Transverse colon (tissue), 4 donors: Measurements from ENCODE around the gene MAPKAP1. TPM values are rescaled to one million over a fixed set of nuclear protein-coding genes. Genes with fewer than 3 reads are reported as not detected.

Experiments used
- DNase-seq: peaks from one replicate; pipeline ENCODE4 v3.0.0-alpha.2; 2019
- H3K27ac ChIP-seq, 4 donors: fragments of 200-600 bp; sonication (generic); 2 replicates each; pipeline ENCODE4 v1.5.1; 2016 to 2018; ENCODE audit warnings: inconsistent platforms in 4 of 4
- H3K27me3 ChIP-seq: fragments of 200-600 bp; sonication (generic); 2 replicates; pipeline ENCODE4 v1.5.1; 2017; ENCODE audit warnings: inconsistent platforms
- H3K36me3 ChIP-seq, 4 donors: fragments of 200-600 bp; sonication (generic); 2 replicates each; pipeline ENCODE4 v1.5.1; 2017 to 2019; ENCODE audit warnings: inconsistent platforms in 4 of 4
- H3K4me1 ChIP-seq, 4 donors: fragments of 200-600 bp; sonication (generic); 2 replicates each; pipeline ENCODE4 v1.5.1; 2017 to 2020; ENCODE audit warnings: inconsistent platforms in 4 of 4
- H3K4me3 ChIP-seq, 4 donors: fragments of 200-600 bp; sonication (generic); 1 replicate in 1 of 4; 2 replicates in 3 of 4; pipeline versions ENCODE4 v1.5.1 to v1.6.1; 2017 to 2019; ENCODE audit warnings: inconsistent platforms in 4 of 4
- H3K9me3 ChIP-seq, 2 donors: fragments of 200-600 bp; sonication (generic); 2 replicates each; pipeline ENCODE4 v1.5.1; 2017 to 2019; ENCODE audit warnings: inconsistent platforms in 2 of 2
- CTCF ChIP-seq, 5 experiments: fragments of 200-600 bp in 3 of 5; fragments of 450-650 bp in 2 of 5; sonication (generic) in 3 of 5; IDR thresholded peaks; 1 replicate in 2 of 5; 2 replicates in 3 of 5; pipeline ENCODE4 v1.5.1; 2016 to 2017; ENCODE audit warnings: antibody characterized with exemption in 5 of 5, inconsistent platforms in 3 of 5, mild to moderate bottlenecking in 2 of 5, moderate library complexity in 1 of 5
- EP300 ChIP-seq: sonication (generic); formaldehyde crosslinking; IDR thresholded peaks from one replicate; pipeline ENCODE4 v1.6.1; 2017; ENCODE audit warnings: antibody characterized with exemption, low read depth
- POLR2A ChIP-seq: fragments of 450-650 bp; IDR thresholded peaks from one replicate; pipeline ENCODE4 v1.6.1; 2016; ENCODE audit warnings: antibody characterized with exemption, mild to moderate bottlenecking, moderate library complexity
- POLR2AphosphoS5 ChIP-seq, 3 donors: sonication (generic); formaldehyde crosslinking; IDR thresholded peaks; one replicate each; pipeline ENCODE4 v1.6.1; 2016; ENCODE audit warnings: antibody characterized with exemption in 3 of 3
- WGBS, 2 donors: methylation state at CpG; one replicate each; pipeline ENCODE4 v1.1.5; 2018; ENCODE audit warnings: low coverage in 1 of 2; 5-methylcytosine and 5-hydroxymethylcytosine counted together
- in situ Hi-C, 4 donors: fragments of 200-750 bp; cut with MboI; loops; one replicate each; pipeline versions ENCODE4 v1.15.0 to v1.15.1; 2017; ENCODE audit warnings: low sequenced_read_pairs in 3 of 4, low pct_ligation_motif_present in 1 of 4, low pct_unique_long_range_greater_than_20kb in 1 of 4
- intact Hi-C: fragments of 100-400 bp; cut with DNase I; formaldehyde crosslinking; loops from one replicate; pipeline ENCODE4 v1.15.1; 2023; ENCODE audit warnings: low total_unique reads
- total RNA-seq, 4 donors: library from RNA; depleted of rRNA; stranded (reverse); fragments of >200 nt; gene quantifications; one replicate each; pipeline ENCODE4 v1.1.0, GENCODE V29; 2016

MAPKAP1 gene
- total RNA-seq, 4 donors from 2014 or later, result 59.8 to 83.4 (median 71.2) TPM

- no peaks in the 10 kb centered on the region for H3K36me3 ChIP-seq
- H3K9me3 ChIP-seq, result no peaks in the 10 kb centered on the region
- H3K4me3 ChIP-seq, result no peak overlapping the region
- no peaks in the 10 kb centered on the region for H3K27me3 ChIP-seq
- no peak for DNase-seq
- H3K27ac ChIP-seq, result no peak overlapping the region
- no peaks in the 10 kb centered on the region for H3K4me1 ChIP-seq
- in situ Hi-C loops (no loop called here), intact Hi-C loops (no loop called here)
- TF ChIP-seq POLR2AphosphoS5 (IDR thresholded peaks at IDR 0.05) (no peak), POLR2A (no peak), CTCF (IDR thresholded peaks at IDR 0.05) (no peak), EP300 (no peak)
Observed at GRCh38 chr9:125680445-125680844, 26.6 kb downstream of the MAPKAP1 start.

- no peak for TF ChIP-seq EP300
- TF ChIP-seq CTCF (IDR thresholded peaks at IDR 0.05), result no peak
- no peak for DNase-seq
- no peak overlapping the region for H3K4me3 ChIP-seq
- in situ Hi-C loops (no loop called here), intact Hi-C loops (no loop called here)
- H3K4me1 ChIP-seq, result peaks cover 0 to 4% (median 0%) of the 10 kb centered on the region in 4 donors
- no peaks in the 10 kb centered on the region for H3K36me3 ChIP-seq
- H3K9me3 ChIP-seq, result no peaks in the 10 kb centered on the region
- H3K27me3 ChIP-seq, result no peaks in the 10 kb centered on the region
- no peak overlapping the region for H3K27ac ChIP-seq
- WGBS, 2 donors, result 83 to 89% methylated on average over 8 of the region's 8 CpGs
Observed at GRCh38 chr9:125679597-125680189, 27.3 kb downstream of the MAPKAP1 start.

GRCh38 chr9:125674981-125675973 lies 31.7 kb downstream of the MAPKAP1 start:
- DNase-seq, result no peak
- Histone ChIP-seq H3K27ac (peak overlapping the region in 1 of 4 donors; percentile 38), H3K27me3 (no peaks in the 10 kb centered on the region), H3K9me3 (no peaks in the 10 kb centered on the region), H3K4me1 (peaks cover 0 to 4% (median 0%) of the 10 kb centered on the region in 4 donors), H3K4me3 (no peak overlapping the region), H3K36me3 (no peaks in the 10 kb centered on the region)
- WGBS, 2 donors, result 74 to 75% methylated on average over 3 of the region's 3 CpGs
- intact Hi-C loops, result no loop called here
- in situ Hi-C loops, result no loop called here
- TF ChIP-seq EP300 (no peak), CTCF (IDR thresholded peaks at IDR 0.05) (no peak), POLR2AphosphoS5 (IDR thresholded peaks at IDR 0.05) (no peak), POLR2A (no peak)

- intact Hi-C loops (no loop called here), in situ Hi-C loops (no loop called here)
- DNase-seq, result no peak
Observed at GRCh38 chr9:125672876-125673275, 34.1 kb downstream of the MAPKAP1 start.

More at GRCh38 chr9:125672876-125673275, 34.1 kb downstream of the MAPKAP1 start:
- H3K4me1 ChIP-seq, result peaks cover 0 to 4% (median 0%) of the 10 kb centered on the region in 4 donors
- H3K36me3 ChIP-seq, result peaks cover 0 to 15% (median 0%) of the 10 kb centered on the region in 4 donors
- H3K9me3 ChIP-seq, result no peaks in the 10 kb centered on the region
- no peak for TF ChIP-seq POLR2AphosphoS5 (IDR thresholded peaks at IDR 0.05)
- no peak for TF ChIP-seq POLR2A
- no peak for TF ChIP-seq CTCF (IDR thresholded peaks at IDR 0.05)
- TF ChIP-seq EP300, result no peak
- H3K27ac ChIP-seq, result no peak overlapping the region
- 96 to 100% methylated on average over 1 to 3 of the region's 3 CpGs for WGBS, 2 donors
- H3K4me3 ChIP-seq, result no peak overlapping the region
- H3K27me3 ChIP-seq, result no peaks in the 10 kb centered on the region
